SK-N-DZ (cell line): ENCODE data around the gene GPA33.

Experiments used
- DNase-seq: peaks from one replicate; pipeline ENCODE4 v3.0.0-alpha.2; 2015; ENCODE audit warnings: low spot score

GPA33 gene

DNA sequence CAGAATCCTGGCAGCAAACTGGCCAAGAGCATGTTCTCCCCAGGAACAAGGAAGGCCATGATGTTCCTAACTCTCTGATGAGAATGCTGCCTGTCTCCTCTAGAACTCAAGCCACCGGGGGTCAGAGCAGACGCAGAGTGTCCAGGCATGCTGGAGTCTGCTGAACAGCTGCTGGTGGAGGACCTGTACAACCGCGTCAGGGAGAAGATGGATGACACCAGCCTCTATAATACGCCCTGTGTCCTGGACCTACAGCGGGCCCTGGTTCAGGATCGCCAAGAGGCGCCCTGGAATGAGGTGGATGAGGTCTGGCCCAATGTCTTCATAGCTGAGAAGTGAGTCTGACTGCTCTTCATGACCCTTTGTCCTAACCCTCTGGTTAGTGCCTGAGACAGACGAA is 27.0 kb upstream of the GPA33 start:
- DNase-seq = no peak

- no peak for DNase-seq
These were observed 26.0 kb upstream of the GPA33 start for GRCh38 chr1:167116174-167116573.

DNA sequence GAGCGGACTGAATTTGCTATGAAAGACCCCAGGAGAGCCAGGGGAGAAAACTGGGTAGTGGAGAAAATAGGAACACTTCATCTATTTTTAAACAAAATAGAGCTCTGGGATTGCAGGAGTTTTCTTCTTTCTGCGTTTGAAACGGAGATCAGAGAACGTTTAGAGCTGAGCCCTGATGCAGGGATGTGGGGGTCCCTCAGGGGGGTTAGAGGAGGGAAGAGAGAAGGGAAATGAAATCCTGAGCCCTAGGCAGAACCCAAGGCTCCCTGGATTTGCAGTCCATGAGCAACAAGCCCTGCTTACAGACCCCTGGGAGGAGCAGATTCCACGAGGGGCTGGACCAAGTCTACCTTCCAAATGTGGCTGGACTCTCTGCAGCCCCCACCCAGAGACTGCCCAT is 25.5 kb upstream of the GPA33 start:
- DNase-seq = no peak

DNA sequence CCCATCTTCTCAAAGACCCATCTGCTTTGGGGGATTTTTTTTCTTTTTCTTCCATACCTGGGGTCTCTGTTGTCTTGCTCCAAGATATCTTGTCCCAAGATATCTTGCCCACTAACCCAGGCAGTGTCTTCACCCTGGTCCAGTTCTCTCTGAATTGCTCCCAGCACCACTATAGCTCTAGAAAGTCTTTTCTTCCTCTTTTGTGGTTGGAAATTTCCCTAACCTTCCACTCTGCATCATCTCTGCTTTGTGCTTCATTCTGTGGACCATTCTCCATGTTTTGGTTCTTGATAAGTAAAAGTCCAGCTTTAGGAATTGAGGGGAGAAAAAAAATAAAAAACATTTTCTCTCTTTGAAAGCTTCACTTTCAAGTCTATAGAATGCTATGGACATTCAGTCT is 24.5 kb upstream of the GPA33 start:
- no peak for DNase-seq

DNA sequence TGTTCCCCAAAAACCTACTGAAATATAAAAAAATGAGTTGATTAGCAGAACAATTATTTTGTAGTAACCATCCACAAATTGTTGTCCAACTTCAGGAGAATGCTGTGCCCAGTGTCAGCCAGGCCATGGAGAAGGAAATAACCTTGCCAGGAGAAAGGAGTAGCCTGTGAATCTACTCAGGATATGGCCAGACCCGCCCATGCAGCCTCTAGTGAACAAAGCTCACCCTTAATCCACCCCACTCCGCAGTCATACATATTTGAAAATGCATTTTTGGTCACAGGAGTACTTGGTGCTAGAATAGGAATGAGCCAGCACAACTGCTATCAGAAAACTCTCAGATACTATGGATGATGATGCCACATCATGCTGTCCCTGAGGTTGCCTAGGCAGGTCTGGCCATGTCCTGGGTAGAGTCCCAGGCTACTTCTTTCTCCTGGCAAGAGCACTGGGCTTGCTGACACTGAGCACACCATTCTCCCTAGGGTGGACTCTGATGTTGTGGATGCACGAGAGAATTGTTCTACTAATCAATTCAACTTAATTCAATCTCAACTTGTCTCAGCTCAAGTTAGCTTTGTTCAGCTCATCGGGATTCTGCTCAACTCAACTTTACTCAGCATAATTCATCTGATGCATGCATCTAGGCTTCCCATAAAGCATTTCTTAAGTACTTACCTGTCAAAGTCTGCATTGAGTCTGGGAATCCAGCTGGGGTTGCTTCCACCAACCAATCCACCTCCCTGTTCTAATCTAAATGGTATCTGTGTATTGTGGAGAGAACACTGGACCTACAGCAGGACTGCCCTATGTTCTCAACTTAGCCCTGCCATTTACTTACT is 21.9 kb upstream of the GPA33 start:
- DNase-seq = no peak

GRCh38 chr1:167110586-167110985 is 20.4 kb upstream of the GPA33 start:
- DNase-seq = no peak

GRCh38 chr1:167109125-167109524 is 18.9 kb upstream of the GPA33 start:
- no peak for DNase-seq

GRCh38 chr1:167107456-167107855 is 17.3 kb upstream of the GPA33 start:
- DNase-seq = no peak

- no peak for DNase-seq
These were observed 15.9 kb upstream of the GPA33 start for GRCh38 chr1:167106119-167106461.

- no peak for DNase-seq
These were observed 15.3 kb upstream of the GPA33 start for GRCh38 chr1:167105271-167106118.

GRCh38 chr1:167104256-167104633 is 14.1 kb upstream of the GPA33 start:
- DNase-seq = no peak

DNA sequence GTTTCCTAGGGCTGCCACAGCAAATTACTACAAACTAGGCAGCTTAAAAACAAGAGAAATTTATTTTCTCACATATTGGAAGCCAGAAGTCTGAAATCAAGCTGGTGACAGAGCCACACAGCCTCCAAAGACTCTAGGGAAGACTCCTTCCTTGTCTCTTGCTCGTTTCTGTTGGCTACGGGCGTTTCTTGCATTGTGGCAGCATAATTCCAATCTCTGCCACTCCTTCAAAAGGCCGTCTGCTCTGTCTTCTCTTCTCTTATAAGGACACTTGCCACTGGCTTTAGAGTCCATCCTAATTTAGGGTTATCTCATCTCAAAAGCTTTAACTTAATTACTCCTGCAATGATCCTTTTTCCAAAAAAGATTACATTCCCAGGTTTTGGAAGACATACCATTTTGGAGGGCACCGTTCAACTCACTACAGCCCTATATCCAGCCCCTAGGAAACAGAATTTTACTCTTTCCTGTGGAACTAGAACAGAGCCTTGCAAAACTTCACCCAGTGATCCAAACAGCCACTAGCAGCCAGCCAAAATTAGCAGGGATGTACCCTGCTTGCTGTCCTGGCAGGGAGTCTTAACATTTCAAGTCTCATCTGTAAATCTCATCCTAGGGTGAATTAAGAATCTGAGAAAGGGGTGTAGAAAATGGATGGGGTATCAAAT is 12.9 kb upstream of the GPA33 start:
- no peak for DNase-seq

DNA sequence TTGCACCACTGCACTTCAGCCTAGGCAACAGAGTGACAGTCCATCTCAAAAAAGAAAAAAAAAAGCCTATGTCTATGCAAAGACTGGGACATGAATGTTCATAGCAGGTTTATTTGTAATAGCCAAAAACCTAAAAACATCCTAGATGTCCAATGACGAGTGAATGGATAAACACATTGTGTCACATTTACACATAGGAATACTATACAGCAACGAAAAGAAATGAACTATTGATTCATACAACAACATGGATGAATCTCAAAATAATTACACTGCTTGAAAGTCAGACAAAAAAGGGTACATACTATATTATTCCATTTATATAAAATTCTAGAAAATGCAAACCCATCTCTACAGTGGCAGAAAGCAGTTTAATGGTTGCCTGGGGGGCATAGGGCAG is 11.6 kb upstream of the GPA33 start:
- DNase-seq = no peak

DNA sequence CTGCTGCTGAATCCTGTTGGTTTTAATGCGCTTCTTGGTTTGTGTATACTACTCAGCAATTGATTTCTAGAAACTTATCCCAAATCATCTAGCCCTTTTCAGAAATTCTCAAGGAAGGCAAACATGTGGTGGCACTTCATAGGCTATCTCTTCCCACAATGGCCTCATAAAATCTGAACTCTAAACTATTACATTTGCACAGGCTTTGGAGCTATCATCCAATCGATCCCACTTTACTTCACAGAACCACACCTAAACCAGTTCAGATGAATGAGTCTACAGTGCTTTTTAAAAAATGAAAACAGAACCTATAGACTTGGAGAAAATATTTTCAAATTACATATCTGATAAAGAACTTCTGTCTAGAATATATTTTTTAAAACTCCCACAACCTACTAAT is 10.6 kb upstream of the GPA33 start:
- DNase-seq = no peak

DNA sequence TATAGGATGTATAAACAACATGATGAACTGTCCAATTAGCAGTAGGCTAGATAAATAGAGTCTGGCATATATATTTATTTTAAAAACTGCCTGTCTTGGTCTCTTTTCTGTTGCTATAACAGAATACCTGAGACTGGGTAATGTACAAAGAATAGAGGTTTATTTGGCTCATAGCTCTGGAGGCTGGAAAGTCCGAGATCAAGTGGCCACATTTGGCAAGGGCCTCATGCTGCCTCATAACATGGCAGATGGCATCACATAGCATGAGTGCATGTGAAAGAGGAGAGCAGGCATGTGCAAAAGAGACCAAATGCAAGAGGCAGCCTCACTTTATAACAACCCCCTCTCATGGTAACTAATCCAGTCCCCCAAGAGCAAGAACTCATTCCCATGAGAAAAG is 9.7 kb upstream of the GPA33 start:
- no peak for DNase-seq

DNA sequence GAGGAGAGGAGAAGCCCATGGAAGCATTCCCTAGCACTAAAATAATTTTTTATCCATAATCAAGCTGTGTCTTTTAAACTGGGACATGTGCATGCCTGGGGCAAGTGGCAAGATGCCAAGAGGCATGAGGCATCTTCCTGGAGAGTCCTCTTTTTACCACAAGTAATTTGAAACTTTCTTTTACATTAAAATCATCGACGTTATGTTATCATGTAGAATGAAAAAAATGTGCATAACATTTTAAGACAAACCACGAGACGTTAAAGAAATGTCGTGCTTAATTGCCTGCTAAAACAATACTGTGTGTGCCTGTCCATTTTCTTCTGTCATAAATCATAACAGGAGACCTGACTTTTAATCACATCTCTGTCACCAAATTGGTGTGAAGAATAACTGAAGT is 5.2 kb upstream of the GPA33 start:
- no peak for DNase-seq

- DNase-seq = no peak
These were observed 4.5 kb upstream of the GPA33 start for GRCh38 chr1:167094690-167095089.

- DNase-seq = no peak
These were observed 3.8 kb upstream of the GPA33 start, which contains the start of gene STYXL2 for GRCh38 chr1:167093846-167094516. Gene STYXL2 (plus strand): TSS chr1:167094075. CDS start chr1:167094850, 775 bp downstream.

DNA sequence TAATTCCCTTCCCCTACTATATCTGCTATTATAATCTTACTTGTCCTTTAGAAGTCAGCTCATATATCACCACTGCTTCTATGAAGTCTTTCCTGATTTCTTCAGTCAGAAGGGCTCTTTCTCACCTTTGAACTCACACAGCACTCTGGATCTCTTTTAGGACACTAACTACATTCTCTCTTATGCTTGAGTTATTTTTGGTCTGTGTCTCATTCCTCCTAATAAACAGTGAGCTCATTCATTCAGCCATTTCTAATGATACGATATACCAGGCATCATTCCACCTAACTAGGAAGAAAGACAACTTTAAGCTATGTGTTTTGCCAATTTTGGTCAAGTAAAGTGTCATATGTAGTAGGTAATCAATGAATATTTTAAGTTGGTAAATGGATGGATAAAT is 2.5 kb upstream of the GPA33 start:
- DNase-seq = no peak

DNA sequence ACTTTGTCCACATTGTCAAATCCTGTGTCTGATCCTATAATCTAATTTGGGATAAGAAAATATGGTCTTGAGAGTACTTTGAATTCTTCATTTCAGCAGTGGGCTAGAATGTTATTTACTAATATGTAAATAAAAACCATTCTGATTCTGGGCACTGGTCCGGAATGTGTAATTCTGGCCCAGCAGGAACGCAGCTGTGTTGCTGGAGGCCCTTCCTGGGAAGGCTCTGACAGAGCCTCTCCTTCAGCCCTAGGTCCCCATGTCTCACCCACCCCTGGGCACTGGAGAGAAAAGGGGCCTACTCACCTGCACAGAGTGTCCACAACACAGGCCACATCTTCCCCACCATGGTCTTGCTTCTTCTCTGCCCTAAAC is 251 bp downstream of the GPA33 start:
- no peak for DNase-seq

DNA sequence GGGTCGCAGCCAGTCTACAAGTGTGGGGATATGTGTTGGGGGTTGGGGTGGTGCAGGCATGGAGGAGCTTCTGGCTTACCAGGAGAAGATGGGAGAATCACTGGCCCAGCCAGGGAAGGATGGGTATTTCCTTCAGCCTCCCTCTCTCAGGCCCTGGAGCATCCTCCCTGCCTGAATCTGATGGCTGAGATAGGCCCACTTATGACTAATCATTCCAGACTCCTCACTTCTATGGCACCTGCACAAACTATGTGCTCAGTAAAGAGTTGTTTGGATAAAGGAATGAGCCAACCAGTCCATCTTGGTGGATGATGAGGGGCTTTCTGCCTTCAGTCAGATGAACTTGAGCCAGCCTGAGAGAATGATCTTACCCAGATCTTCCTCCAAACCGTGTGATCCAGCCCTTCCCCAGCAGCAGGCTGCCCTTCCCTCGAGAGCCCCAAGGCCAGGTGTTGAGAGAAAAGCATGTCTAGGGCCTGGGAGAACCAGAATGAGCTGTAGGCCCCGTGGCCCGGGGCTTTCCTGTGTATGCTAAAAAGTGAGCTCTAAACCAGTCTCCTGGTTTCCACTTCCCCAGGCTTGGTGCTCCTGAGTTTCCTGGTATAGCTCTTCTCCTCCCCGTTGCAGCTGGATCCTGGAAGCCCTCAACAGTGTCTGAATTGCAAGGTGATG is 1.3 kb downstream of the GPA33 start:
- DNase-seq = no peak
